VCaP (cell line): ENCODE results near the gene PMS2.
"Not testable (repeated sequence)": the region's sequence is repeated elsewhere in the genome, so short reads cannot be mapped to it uniquely, and the experiment has no call there.

Experiments used
- H3K27ac ChIP-seq: fragments of 450-650 bp; 2 replicates; pipeline ENCODE4 v1.5.1; 2017

PMS2 gene

GRCh38 chr7:5930290-5930689 lies 78.6 kb downstream of the PMS2 start:
- H3K27ac ChIP-seq: not testable (repeated sequence)

- not testable (repeated sequence) for H3K27ac ChIP-seq
Measured at GRCh38 chr7:5926263-5926870, 82.5 kb downstream of the PMS2 start.

DNA sequence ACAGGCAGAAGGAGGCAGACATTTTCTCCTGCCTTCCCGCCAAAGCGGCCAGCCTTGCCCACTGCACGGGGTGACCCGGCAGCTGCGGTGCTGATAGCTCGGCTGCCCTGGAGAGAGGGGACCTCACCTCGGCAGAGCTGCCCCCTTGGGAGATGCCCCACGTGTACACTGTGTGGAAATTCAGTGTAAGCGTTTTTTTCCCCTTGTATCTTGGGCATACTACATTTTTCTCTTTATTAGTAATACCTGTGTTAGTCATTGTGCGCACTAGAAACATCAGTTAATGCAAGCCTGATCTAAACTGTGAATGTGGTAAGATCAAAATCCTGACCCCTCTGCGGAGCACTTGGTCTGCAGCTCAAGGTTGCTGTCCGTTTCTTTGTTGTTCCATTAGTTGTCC lies 84.2 kb downstream of the PMS2 start:
- not testable (repeated sequence) for H3K27ac ChIP-seq

DNA sequence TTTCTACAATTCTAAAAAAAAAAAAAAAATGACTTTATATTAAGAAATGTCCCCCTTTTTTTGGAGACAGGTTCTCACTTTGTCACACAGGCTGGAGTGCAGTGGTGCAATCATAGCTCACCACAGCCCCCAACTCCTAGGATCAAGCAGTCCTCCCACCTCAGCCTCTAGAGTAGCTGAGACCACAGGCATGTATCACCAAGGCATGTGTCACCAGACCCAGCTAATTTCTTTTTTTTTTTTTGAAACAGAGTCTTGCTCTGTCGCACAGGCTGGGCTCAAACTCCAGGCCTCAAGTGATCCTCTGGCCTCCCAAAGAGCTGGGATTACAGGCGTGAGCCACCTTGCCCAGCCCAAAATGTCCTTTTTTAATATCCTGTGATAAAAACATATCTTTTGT lies 84.7 kb downstream of the PMS2 start:
- not testable (repeated sequence) for H3K27ac ChIP-seq
